NCI-H345 treated with DMSO at 0.1 percent for 48 hours (cell line): ENCODE results near the gene TRAPPC11.

Experiments used
- DNase-seq: peaks from one replicate; lab custom pipeline; 2025; ENCODE audit not compliant: unreplicated experiment; lab: John Stamatoyannopoulos, UW

The TRAPPC11 gene

DNA sequence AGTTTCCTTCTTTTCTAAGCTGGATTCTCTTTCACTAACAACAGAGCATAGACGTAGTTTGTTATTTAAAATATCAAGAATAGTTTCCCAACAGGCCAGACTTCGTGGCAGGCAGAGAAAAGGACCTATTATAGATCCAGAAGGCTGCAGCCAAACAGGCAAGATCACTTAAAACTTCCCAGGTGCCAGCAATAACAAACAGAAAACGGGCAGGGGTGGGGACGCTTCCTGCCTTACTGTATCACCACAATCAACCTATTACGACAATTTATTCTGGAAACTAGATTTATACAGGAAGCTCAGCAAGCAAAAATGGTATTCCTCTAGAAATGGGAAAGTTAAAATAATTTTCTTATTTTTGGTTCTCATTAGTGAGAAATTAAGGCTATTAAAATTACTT lies 22.2 kb upstream of the TRAPPC11 start:
- no peak for DNase-seq

- no peak for DNase-seq
These were observed 21.6 kb upstream of the TRAPPC11 start for GRCh38 chr4:183637461-183637860.

DNA sequence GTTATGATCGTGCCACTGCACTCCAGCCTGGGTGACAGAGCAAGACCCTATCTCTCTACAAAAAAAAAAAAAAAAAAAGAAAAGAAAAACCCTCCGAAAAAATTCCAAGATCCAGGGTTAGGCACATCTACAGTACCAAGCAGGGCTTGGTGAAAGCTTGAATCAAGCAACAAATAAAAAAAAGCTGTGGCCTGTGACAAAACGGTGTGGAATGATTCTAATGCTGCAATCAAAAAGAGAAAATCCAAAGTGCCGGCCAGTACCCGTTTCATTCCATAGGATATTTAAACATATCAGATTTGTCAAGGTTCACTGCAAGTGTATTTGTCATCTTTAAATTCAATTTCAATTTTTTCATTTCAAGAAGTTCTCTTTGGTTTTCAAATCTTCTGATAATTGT lies 20.7 kb upstream of the TRAPPC11 start:
- DNase-seq = no peak

DNA sequence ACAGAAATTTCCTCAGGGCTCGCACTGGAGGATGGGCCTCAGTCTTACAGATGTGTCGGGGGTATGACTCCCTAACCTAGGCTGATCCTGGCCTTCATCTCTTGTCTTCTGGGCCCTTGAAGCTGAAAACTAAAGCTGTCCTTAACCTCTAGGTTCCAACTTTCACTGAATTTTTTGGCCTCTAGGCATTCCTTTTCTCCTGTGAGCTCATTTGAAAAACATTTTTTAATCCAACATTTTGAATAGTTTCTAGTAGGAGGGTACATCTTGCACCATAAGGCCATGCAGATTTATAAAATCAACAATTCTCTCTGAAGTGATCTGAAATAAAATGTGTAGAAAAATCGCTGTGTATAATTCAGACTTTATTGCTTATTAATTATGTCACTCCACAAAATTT lies 19.8 kb upstream of the TRAPPC11 start:
- no peak for DNase-seq

DNA sequence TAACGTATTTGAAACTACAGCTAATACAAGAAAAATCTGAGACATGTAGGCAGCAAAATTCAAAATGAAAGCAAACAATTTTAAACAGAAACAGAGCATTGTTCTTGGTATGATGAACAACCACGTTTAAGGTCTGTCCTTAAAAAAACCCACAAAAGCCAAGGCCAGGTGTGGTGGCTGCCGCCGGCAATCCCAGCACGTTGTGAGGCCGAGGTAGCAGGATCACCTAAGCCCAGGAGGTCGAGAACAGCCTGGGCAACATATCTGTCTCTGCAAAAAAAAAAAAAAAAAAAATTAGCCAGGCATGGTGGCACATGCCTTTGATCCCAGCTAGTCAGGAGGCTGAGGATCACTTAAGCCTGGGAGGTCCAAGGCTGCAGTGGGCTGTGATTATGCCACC lies 13.8 kb upstream of the TRAPPC11 start:
- no peak for DNase-seq

- DNase-seq = no peak
These were observed 1.5 kb upstream of the TRAPPC11 start for GRCh38 chr4:183657564-183657963.

- no peak for DNase-seq
These were observed 598 bp upstream of the TRAPPC11 start for GRCh38 chr4:183658362-183659028.

DNA sequence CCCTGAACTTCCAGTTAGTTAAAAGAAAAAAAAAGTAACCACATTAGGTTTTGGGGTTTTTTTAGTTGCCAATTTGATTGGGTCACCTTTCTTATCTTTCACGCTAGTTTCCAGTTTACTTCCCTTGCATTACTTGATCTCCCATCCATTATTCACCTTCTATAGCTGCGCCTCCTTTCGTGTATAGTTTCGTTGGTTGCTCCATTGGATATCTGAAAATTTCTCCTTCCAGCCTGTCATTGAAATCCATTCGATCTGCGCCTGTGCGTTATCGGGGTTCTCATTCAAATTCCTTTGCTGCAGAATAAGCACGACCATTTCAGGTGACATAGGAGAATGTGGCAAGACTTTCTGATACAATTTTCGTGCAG lies 764 bp downstream of the TRAPPC11 start:
- DNase-seq = no peak

GRCh38 chr4:183666088-183666487 lies 7.0 kb downstream of the TRAPPC11 start:
- DNase-seq = no peak

- DNase-seq = no peak
These were observed 11.2 kb downstream of the TRAPPC11 start for GRCh38 chr4:183670251-183670650.

DNA sequence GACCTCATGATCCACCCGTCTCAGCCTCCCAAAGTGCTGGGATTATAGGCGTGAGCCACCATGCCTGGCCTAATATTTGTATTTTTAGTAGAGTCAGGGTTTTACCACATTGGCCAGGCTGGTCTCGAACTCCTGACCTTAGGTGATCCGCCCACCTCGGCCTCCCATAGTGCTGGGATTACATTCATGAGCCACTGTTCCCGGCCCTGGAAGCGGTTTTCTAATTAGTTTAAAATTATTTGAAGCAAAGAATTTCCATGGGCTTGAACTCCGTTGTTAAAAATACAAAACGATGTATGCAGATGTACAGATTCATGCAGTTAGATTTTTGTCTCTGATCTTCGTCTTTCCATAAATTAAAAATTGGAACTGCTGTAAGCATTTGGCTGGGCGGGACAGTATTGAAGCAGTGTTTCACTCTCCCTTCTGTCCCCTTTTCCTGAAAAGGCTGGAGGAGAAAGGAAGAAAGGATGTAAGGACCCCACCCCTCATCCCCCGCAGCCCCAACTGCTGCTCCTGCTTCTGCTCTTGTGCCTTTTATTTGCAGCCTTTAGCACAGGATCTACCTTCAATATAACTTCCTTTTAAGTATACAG lies 12.0 kb downstream of the TRAPPC11 start:
- DNase-seq = no peak

DNA sequence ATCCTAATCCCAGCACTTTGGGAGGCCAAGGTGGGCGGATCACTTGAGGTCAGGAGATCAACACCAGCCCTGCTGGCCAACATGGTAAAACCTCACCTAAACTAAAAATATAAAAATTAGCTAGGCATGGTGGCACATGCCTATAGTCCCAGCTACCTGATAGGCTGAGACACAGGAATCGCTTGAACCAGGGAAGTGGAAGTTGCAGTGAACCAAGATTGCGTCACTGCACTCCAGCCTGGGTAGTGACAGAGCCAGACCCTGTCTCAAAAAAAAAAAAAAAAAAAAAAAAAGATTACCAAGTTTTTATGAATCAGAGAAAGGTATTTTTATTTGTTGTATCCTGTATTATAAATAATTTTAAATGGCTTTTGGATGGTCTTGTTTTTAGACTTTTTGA lies 15.1 kb downstream of the TRAPPC11 start:
- no peak for DNase-seq

GRCh38 chr4:183675625-183676024 lies 16.5 kb downstream of the TRAPPC11 start:
- DNase-seq = no peak

GRCh38 chr4:183681119-183681518 lies 22.0 kb downstream of the TRAPPC11 start:
- no peak for DNase-seq

DNA sequence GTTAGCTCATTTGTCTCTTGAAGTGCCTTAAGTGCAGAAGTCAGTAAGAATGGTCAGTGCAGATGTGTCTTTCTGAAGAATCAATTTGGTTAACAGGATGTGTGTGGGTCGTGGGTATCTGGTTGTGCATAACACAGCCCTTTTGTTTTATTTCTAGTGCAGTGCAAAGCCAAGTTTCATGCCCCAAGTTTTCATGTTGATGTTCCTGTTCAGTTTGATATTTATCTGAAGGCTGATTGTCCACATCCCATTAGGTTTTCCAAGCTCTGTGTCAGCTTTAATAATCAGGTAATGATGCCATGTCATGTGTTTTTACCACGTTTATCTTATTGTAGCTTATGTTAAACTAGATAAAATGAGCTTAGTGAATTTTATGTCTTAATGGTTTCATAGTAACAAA lies 27.4 kb downstream of the TRAPPC11 start:
- no peak for DNase-seq

DNA sequence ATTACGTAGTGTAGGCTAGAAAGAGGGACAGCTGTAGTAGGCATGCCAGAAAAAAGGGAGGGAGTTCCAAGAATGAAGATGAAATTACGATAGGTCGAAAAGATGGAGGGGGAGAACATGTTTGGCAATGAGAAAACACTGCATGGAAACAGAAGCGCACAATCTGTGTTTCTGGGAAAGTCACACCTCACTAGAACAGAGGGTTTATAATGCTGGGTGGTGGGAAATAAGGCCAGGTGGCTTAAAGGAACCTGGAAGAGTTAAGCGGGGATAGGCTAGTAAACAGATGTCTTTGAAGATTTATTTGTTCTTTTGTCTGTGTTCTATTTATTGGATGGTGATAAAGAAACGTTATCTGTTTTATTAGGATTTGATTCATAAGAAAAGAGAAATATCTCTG lies 29.1 kb downstream of the TRAPPC11 start:
- DNase-seq = no peak

DNA sequence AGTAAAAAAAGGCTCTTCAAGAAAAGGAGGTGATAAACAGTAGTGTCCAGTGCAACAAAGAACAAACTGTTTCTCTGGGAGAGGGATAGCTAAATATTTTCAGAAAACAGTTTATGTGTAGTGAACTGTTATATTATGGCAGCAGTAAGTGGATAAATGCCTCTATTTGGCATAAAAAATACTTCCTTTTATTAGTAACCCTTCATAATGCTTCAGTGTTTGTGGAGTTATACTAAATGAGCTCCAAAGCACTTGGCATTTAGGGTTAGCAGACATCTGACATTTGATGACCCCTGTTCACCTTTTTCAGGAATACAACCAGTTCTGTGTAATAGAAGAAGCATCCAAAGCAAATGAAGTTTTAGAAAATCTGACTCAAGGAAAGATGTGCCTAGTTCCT lies 31.9 kb downstream of the TRAPPC11 start:
- no peak for DNase-seq

DNA sequence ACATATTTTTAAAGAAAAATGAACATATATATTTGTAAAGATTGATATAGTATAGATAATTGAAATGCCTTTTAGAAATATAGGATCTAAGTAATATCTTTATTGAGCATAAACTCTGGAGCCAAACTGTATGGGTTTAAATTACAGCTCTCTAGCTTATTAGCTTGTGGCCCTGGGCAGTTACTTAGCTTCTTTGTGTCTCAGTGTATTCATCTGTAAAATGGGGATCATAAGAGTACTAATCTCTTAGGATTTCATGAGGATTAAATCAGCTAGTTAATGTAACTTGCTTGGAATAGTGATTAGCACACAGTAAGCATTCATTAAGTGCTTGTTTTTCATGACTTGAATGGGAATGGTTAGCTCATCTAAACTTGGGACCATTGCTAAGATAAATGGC lies 32.8 kb downstream of the TRAPPC11 start:
- DNase-seq = no peak

DNA sequence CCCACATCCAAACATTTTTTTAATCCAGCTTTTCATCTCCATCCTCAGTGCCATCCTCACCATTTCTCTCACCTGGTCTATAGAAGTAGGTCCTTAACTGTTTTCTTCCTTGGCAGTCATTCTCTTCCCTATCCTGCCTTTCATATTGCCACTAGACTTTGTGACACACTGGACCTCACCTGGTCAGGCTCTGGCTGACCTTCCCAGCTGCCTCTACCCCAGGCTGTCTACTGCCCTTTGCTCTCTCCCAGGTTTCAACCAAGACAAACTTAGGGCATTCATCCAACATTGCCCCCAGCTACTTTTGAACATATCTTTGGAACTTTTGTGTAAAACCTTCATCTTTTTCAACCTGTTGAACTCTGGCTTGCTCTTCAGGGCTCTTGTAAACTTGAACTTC lies 39.8 kb downstream of the TRAPPC11 start:
- DNase-seq = no peak

- DNase-seq = no peak
These were observed 41.3 kb downstream of the TRAPPC11 start for GRCh38 chr4:183700407-183700806.

- DNase-seq = no peak
These were observed 43.4 kb downstream of the TRAPPC11 start for GRCh38 chr4:183702492-183702891.

GRCh38 chr4:183714626-183715025 lies 55.5 kb downstream of the TRAPPC11 start:
- DNase-seq = no peak

DNA sequence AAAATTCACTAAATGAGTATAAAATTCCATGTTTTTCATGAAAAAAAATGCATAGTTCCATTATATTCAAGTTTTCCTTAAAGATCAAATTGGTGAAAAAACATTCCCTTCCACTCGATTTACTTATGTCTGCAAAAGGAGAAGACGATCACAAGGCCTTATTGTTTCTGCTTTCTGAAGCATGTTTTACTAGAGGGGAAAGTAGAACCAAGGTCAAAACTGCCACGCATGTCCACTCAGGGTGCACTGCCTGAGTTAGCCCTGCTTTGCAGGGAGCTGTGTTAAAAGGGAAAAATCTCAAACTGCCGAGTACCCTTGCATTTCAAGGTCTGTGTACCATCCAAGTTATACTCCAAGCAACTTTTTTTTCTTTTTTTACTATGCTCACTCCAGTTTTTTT lies 57.2 kb downstream of the TRAPPC11 start:
- no peak for DNase-seq
